SK-N-SH treated with all-trans-retinoic acid at 6 μM for 48 hours (cell line): Measurements from ENCODE around the gene SPG21.

Source experiments
- ATAC-seq: fragments of 200-7000 bp; cut with Tn5 transposase; 3 replicates; pipeline ENCODE4 v1.9.1; 2020; ENCODE audit warnings: mild to moderate bottlenecking, moderate library complexity
- CSDC2 ChIP-seq: fragments of 250-450 bp; sonication (Bioruptor Pico); IDR thresholded peaks from 2 replicates; pipeline ENCODE4 v1.5.0; 2020; ENCODE audit warnings: mild to moderate bottlenecking, moderate library complexity
- ESRRG ChIP-seq: fragments of 250-450 bp; sonication (Bioruptor Pico); IDR thresholded peaks from 2 replicates; pipeline ENCODE4 v1.6.1; 2021; ENCODE audit warnings: mild to moderate bottlenecking
- GLIS3 ChIP-seq: fragments of 250-450 bp; sonication (Bioruptor Pico); IDR thresholded peaks from 2 replicates; pipeline ENCODE4 v1.5.0; 2020; ENCODE audit warnings: mild to moderate bottlenecking, moderate library complexity
- OSR1 ChIP-seq: fragments of 250-450 bp; sonication (Bioruptor Pico); IDR thresholded peaks from 2 replicates; pipeline ENCODE4 v1.8.0; 2022; ENCODE audit warnings: moderate library complexity, mild to moderate bottlenecking, inconsistent platforms
- POU6F1 ChIP-seq: fragments of 250-450 bp; sonication (Bioruptor Pico); IDR thresholded peaks from 2 replicates; pipeline ENCODE4 v1.8.0; 2021; ENCODE audit warnings: low read depth, mild to moderate bottlenecking, moderate library complexity, borderline replicate concordance
- RARB ChIP-seq: fragments of 250-450 bp; sonication (Bioruptor Pico); IDR thresholded peaks from 2 replicates; pipeline ENCODE4 v1.8.0; 2021; ENCODE audit warnings: mild to moderate bottlenecking, moderate library complexity
- SNAI2 ChIP-seq: fragments of 250-450 bp; sonication (Bioruptor Pico); IDR thresholded peaks from 2 replicates; pipeline ENCODE4 v1.5.0; 2020; ENCODE audit warnings: mild to moderate bottlenecking, moderate library complexity
- TSHZ2 ChIP-seq: fragments of 250-450 bp; sonication (Bioruptor Pico); IDR thresholded peaks from 2 replicates; pipeline ENCODE4 v1.5.0; 2020; ENCODE audit warnings: mild to moderate bottlenecking, moderate library complexity
- ZFP3 ChIP-seq: fragments of 250-450 bp; sonication (Bioruptor Pico); IDR thresholded peaks from 2 replicates; pipeline ENCODE4 v1.5.0; 2020; ENCODE audit warnings: mild to moderate bottlenecking, moderate library complexity
- ZFP30 ChIP-seq: fragments of 450-650 bp; formaldehyde crosslinking; IDR thresholded peaks from 2 replicates; pipeline ENCODE4 v1.5.0; 2022; ENCODE audit warnings: mild to moderate bottlenecking, moderate library complexity
- ZNF565 ChIP-seq: fragments of 450-650 bp; formaldehyde crosslinking; conservative IDR thresholded peaks from 2 replicates; pipeline ENCODE4 v1.5.0; 2020; ENCODE audit warnings: low read depth, mild to moderate bottlenecking, moderate library complexity
- ZNF8 ChIP-seq: fragments of 450-650 bp; formaldehyde crosslinking; IDR thresholded peaks from 2 replicates; pipeline ENCODE4 v1.5.0; 2020; ENCODE audit warnings: mild to moderate bottlenecking, moderate library complexity
- TF ChIP-seq, protein P1 (sequence below): fragments of 250-450 bp; sonication (Bioruptor Pico); IDR thresholded peaks from 2 replicates; pipeline ENCODE4 v1.5.1; 2021; ENCODE audit warnings: mild to moderate bottlenecking, moderate library complexity
- TF ChIP-seq, protein P2 (sequence below): fragments of 250-450 bp; sonication (Bioruptor Pico); IDR thresholded peaks from 2 replicates; pipeline ENCODE4 v1.8.0; 2020; ENCODE audit warnings: mild to moderate bottlenecking, moderate library complexity, borderline replicate concordance

Gene SPG21

GRCh38 chr15:64916365-64916764 lies 73.3 kb downstream of the SPG21 start:
- TF ChIP-seq OSR1 (CRISPR knock-in tag) (no peak), ZNF8 (CRISPR knock-in tag) (no peak), ZFP3 (CRISPR knock-in tag) (no peak), ESRRG (CRISPR knock-in tag) (no peak)
- TF ChIP-seq, protein P1, sequence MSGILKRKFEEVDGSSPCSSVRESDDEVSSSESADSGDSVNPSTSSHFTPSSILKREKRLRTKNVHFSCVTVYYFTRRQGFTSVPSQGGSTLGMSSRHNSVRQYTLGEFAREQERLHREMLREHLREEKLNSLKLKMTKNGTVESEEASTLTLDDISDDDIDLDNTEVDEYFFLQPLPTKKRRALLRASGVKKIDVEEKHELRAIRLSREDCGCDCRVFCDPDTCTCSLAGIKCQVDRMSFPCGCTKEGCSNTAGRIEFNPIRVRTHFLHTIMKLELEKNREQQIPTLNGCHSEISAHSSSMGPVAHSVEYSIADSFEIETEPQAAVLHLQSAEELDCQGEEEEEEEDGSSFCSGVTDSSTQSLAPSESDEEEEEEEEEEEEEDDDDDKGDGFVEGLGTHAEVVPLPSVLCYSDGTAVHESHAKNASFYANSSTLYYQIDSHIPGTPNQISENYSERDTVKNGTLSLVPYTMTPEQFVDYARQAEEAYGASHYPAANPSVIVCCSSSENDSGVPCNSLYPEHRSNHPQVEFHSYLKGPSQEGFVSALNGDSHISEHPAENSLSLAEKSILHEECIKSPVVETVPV: no peak
- ATAC-seq: no peak

- no peak for ATAC-seq
- TF ChIP-seq CSDC2 (CRISPR knock-in tag) (no peak), SNAI2 (CRISPR knock-in tag) (no peak), ZFP30 (CRISPR knock-in tag) (no peak), RARB (no peak), ESRRG (CRISPR knock-in tag) (no peak), ZNF565 (CRISPR knock-in tag) (no peak), GLIS3 (CRISPR knock-in tag) (no peak), ZFP3 (CRISPR knock-in tag) (no peak), POU6F1 (CRISPR knock-in tag) (no peak), TSHZ2 (CRISPR knock-in tag) (no peak)
- TF ChIP-seq, protein P2, sequence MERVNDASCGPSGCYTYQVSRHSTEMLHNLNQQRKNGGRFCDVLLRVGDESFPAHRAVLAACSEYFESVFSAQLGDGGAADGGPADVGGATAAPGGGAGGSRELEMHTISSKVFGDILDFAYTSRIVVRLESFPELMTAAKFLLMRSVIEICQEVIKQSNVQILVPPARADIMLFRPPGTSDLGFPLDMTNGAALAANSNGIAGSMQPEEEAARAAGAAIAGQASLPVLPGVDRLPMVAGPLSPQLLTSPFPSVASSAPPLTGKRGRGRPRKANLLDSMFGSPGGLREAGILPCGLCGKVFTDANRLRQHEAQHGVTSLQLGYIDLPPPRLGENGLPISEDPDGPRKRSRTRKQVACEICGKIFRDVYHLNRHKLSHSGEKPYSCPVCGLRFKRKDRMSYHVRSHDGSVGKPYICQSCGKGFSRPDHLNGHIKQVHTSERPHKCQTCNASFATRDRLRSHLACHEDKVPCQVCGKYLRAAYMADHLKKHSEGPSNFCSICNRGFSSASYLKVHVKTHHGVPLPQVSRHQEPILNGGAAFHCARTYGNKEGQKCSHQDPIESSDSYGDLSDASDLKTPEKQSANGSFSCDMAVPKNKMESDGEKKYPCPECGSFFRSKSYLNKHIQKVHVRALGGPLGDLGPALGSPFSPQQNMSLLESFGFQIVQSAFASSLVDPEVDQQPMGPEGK (CRISPR knock-in tag): no peak
These were observed 74.0 kb downstream of the SPG21 start for GRCh38 chr15:64915518-64916227.
